HepG2 (cell line): ENCODE results near the gene LDLRAD4.

Experiments
- ELF4 ChIP-seq: sonication (generic); formaldehyde crosslinking; IDR thresholded peaks from 2 replicates; pipeline ENCODE4 v1.5.0; 2020; ENCODE audit warnings: missing genetic modification reagents, mild to moderate bottlenecking, moderate library complexity, borderline replicate concordance
- HMGXB4 ChIP-seq, 2 experiments: sonication (generic) in 1 of 2; formaldehyde crosslinking in 1 of 2; IDR thresholded peaks; 2 replicates each; pipeline versions ENCODE4 v1.4.0 to v1.6.1; 2018 to 2020; ENCODE audit warnings: missing genetic modification reagents in 2 of 2, borderline replicate concordance in 1 of 2, low read depth in 1 of 2, mild to moderate bottlenecking in 1 of 2, missing biosample characterization in 1 of 2
- RBM39 ChIP-seq: fragments of 200-400 bp; formaldehyde crosslinking; IDR thresholded peaks from one replicate; pipeline ENCODE4 v1.6.1; 2018; ENCODE audit warnings: antibody characterized with exemption, mild to moderate bottlenecking, low read depth, low read length; ENCODE audit not compliant: poor library complexity, severe bottlenecking
- RXRA ChIP-seq: sonication (generic); formaldehyde crosslinking; IDR thresholded peaks from 2 replicates; pipeline ENCODE4 v1.5.1; 2020; ENCODE audit warnings: missing genetic modification reagents
- SP1 ChIP-seq, 2 experiments: fragments of 450-650 bp in 1 of 2; sonication (generic) in 1 of 2; formaldehyde crosslinking in 1 of 2; IDR thresholded peaks; 2 replicates each; pipeline versions ENCODE4 v1.4.0 to v1.6.1; 2016 to 2020; ENCODE audit warnings: missing genetic modification reagents in 1 of 2
- ZZZ3 ChIP-seq: sonication (generic); formaldehyde crosslinking; IDR thresholded peaks from 2 replicates; pipeline ENCODE4 v1.4.0; 2020; ENCODE audit warnings: missing genetic modification reagents, mild to moderate bottlenecking, borderline replicate concordance
- TF ChIP-seq, protein P1 (sequence below): sonication (generic); formaldehyde crosslinking; IDR thresholded peaks from 2 replicates; pipeline ENCODE4 v1.4.0; 2020; ENCODE audit warnings: missing genetic modification reagents, low read depth, mild to moderate bottlenecking, borderline replicate concordance
- TF ChIP-seq, protein P2 (sequence below): sonication (generic); formaldehyde crosslinking; IDR thresholded peaks from 2 replicates; pipeline ENCODE4 v1.5.0; 2020; ENCODE audit warnings: mild to moderate bottlenecking, missing genetic modification reagents, moderate library complexity

GRCh38 chr18:13279181-13280069, 60.9 kb downstream of the LDLRAD4 start:
- TF ChIP-seq, protein P1, sequence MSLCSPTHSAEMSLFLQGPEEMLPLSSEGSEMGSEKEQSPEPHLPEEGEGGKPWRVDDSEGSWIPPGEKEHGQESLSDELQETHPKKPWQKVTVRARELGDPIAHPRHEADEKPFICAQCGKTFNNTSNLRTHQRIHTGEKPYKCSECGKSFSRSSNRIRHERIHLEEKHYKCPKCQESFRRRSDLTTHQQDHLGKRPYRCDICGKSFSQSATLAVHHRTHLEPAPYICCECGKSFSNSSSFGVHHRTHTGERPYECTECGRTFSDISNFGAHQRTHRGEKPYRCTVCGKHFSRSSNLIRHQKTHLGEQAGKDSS (CRISPR knock-in tag): no peak
- no peak for TF ChIP-seq RXRA (CRISPR knock-in tag)
- TF ChIP-seq, protein P2, sequence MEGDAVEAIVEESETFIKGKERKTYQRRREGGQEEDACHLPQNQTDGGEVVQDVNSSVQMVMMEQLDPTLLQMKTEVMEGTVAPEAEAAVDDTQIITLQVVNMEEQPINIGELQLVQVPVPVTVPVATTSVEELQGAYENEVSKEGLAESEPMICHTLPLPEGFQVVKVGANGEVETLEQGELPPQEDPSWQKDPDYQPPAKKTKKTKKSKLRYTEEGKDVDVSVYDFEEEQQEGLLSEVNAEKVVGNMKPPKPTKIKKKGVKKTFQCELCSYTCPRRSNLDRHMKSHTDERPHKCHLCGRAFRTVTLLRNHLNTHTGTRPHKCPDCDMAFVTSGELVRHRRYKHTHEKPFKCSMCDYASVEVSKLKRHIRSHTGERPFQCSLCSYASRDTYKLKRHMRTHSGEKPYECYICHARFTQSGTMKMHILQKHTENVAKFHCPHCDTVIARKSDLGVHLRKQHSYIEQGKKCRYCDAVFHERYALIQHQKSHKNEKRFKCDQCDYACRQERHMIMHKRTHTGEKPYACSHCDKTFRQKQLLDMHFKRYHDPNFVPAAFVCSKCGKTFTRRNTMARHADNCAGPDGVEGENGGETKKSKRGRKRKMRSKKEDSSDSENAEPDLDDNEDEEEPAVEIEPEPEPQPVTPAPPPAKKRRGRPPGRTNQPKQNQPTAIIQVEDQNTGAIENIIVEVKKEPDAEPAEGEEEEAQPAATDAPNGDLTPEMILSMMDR (CRISPR knock-in tag): no peak
- TF ChIP-seq ZZZ3: no peak
- no peak for TF ChIP-seq SP1 (IDR thresholded peaks at IDR 0.05)
- TF ChIP-seq SP1 (CRISPR knock-in tag; IDR thresholded peaks at IDR 0.05): no peak
- no peak for TF ChIP-seq RBM39
- TF ChIP-seq ELF4 (CRISPR knock-in tag): no peak
- no peak for TF ChIP-seq HMGXB4 (CRISPR knock-in tag; IDR thresholded peaks at IDR 0.05; ENCODE audit: borderline replicate concordance in 1 of 2, low read depth in 1 of 2)
